ENCODE measurements around the gene FBRSL1. TPM values are rescaled to one million over a fixed set of nuclear protein-coding genes. Genes with fewer than 3 reads are reported as not detected.

The FBRSL1 gene
- total and polyA plus RNA-seq, 2 of the 8 experiments (the other 6 are each of a cell fraction or from before 2014, with no cell fraction given), result 18.4 to 109 TPM

DNA sequence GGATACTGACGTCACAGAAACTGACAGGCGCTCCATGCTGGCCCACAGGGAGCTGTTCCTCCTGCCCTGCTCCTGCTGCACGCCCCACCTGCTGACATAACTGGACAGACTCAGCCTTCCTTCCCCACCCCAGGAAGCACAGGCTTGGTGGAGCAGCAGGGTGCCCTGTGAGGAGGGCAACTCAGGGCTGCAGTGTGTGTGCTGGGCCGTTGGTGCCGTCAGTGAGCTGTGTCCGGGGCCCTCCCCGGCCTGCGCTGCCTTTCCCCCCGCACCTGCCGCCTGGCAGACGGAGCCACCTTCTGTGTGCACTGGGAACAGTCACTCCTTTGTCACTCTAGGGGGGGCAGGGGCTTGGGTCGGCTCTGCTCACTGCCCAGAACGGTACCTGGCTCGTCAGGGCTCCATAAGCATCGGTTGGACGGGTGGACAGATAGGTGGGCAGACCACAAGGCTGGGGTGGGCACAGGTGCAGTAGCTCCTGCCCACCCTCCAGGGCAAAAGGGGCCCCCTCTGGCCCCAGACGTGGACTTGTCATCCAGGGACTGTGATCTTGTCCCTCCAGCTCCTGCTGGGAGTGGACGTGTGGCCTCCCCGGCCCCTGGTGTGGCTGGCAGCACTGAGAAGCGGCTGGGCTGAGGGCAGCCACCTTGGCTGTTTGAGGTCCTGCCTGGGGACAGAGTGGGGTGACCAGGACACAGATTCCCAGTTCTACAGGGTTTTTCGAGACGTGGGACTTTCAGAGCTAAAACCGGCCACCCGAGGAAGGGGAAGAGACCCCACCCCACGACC, 32.8 kb downstream of the FBRSL1 start (continued):
- TF ChIP-seq E2F6 (IDR thresholded peaks at IDR 0.05), result no peak
- TF ChIP-seq SRF (IDR thresholded peaks at IDR 0.05; ENCODE audit: low read depth, low read length), result no peak
- no peak for TF ChIP-seq ZNF274 (IDR thresholded peaks at IDR 0.05; ENCODE audit: borderline replicate concordance, extremely low read depth, low read length)
- no peak for TF ChIP-seq FOSL1 (IDR thresholded peaks at IDR 0.05; ENCODE audit: insufficient read depth, low read depth, low read length)
- no peak for TF ChIP-seq TEAD4 (IDR thresholded peaks at IDR 0.05; ENCODE audit: low read depth, low read length)
- no peak for TF ChIP-seq CBX5 (IDR thresholded peaks at IDR 0.05; ENCODE audit: low read depth, low read length)
- no peak for TF ChIP-seq RXRA (IDR thresholded peaks at IDR 0.05; ENCODE audit: insufficient read depth, low read depth, low read length)
